ENCODE measurements around the gene ITGAD.
"Not testable (repeated sequence)": the region's sequence is repeated elsewhere in the genome, so short reads cannot be mapped to it uniquely, and the experiment has no call there.

The ITGAD gene

GRCh38 chr16:31403590-31404352, 10.6 kb downstream of the ITGAD start:
- no peak for DNase-seq (ENCODE audit: low spot score)

- DNase-seq (ENCODE audit: low spot score) = no peak
These were observed 11.4 kb downstream of the ITGAD start for GRCh38 chr16:31404353-31405064.

GRCh38 chr16:31407406-31407805, 14.3 kb downstream of the ITGAD start:
- DNase-seq (ENCODE audit: low spot score) = no peak

- no peak for DNase-seq (ENCODE audit: low spot score)
These were observed 16.3 kb downstream of the ITGAD start for GRCh38 chr16:31409433-31409832.

- no peak for DNase-seq (ENCODE audit: low spot score)
These were observed 16.9 kb downstream of the ITGAD start for GRCh38 chr16:31410082-31410481.

GRCh38 chr16:31411024-31411844, 18.1 kb downstream of the ITGAD start:
- DNase-seq (ENCODE audit: low spot score) = no peak

GRCh38 chr16:31412750-31413149, 19.6 kb downstream of the ITGAD start:
- no peak for DNase-seq (ENCODE audit: low spot score)

GRCh38 chr16:31413381-31413780, 20.2 kb downstream of the ITGAD start:
- DNase-seq (ENCODE audit: low spot score) = no peak

GRCh38 chr16:31413943-31414342, 20.8 kb downstream of the ITGAD start:
- DNase-seq (ENCODE audit: low spot score) = no peak

GRCh38 chr16:31414706-31415105, 21.6 kb downstream of the ITGAD start:
- no peak for DNase-seq (ENCODE audit: low spot score)

- no peak for DNase-seq (ENCODE audit: low spot score)
These were observed 23.2 kb downstream of the ITGAD start for GRCh38 chr16:31416371-31416770.

- not testable (repeated sequence) for DNase-seq (ENCODE audit: low spot score)
These were observed 23.9 kb downstream of the ITGAD start for GRCh38 chr16:31417036-31417435.

GRCh38 chr16:31417916-31418315, 24.8 kb downstream of the ITGAD start:
- DNase-seq (ENCODE audit: low spot score) = no peak

GRCh38 chr16:31420037-31420436, 26.9 kb downstream of the ITGAD start:
- DNase-seq (ENCODE audit: low spot score) = no peak

GRCh38 chr16:31421587-31421986, 28.5 kb downstream of the ITGAD start:
- no peak for DNase-seq (ENCODE audit: low spot score)

- DNase-seq (ENCODE audit: low spot score) = no peak
These were observed 30.1 kb downstream of the ITGAD start for GRCh38 chr16:31423241-31423640.

- DNase-seq (ENCODE audit: low spot score) = no peak
These were observed 30.7 kb downstream of the ITGAD start for GRCh38 chr16:31423801-31424200.

GRCh38 chr16:31427441-31428278, 34.5 kb downstream of the ITGAD start:
- DNase-seq (ENCODE audit: low spot score) = peak; percentile 51

GRCh38 chr16:31428279-31428597, 35.1 kb downstream of the ITGAD start, which contains the start of gene COX6A2:
Gene COX6A2 (minus strand): TSS chr16:31428360. CDS start chr16:31428325, 35 bp downstream.
- no peak for DNase-seq (ENCODE audit: low spot score)

- no peak for DNase-seq (ENCODE audit: low spot score)
These were observed 35.6 kb downstream of the ITGAD start for GRCh38 chr16:31428638-31429247.

- DNase-seq (ENCODE audit: low spot score) = no peak
These were observed 36.2 kb downstream of the ITGAD start for GRCh38 chr16:31429314-31429713.
